HepG2 (cell line): Measurements from ENCODE around the gene CTF1. TPM values are rescaled to one million over a fixed set of nuclear protein-coding genes. Genes with fewer than 3 reads are reported as not detected.

Experiments used
- CEBPB ChIP-seq: IDR thresholded peaks from 2 replicates; pipeline ENCODE4 v1.6.1; 2011; ENCODE audit warnings: low read depth, low read length, improper control_type of control experiment, borderline replicate concordance
- ETV6 ChIP-seq: sonication (generic); formaldehyde crosslinking; conservative IDR thresholded peaks from 2 replicates; pipeline ENCODE4 v1.4.0; 2020; ENCODE audit warnings: missing genetic modification reagents
- HES4 ChIP-seq: sonication (generic); formaldehyde crosslinking; IDR thresholded peaks from 2 replicates; pipeline ENCODE4 v1.9.0; 2021; ENCODE audit warnings: mild to moderate bottlenecking, missing genetic modification reagents, borderline replicate concordance
- MAFG ChIP-seq: sonication (generic); formaldehyde crosslinking; IDR thresholded peaks from 2 replicates; pipeline ENCODE4 v1.5.1; 2020; ENCODE audit warnings: mild to moderate bottlenecking, missing genetic modification reagents
- MXD4 ChIP-seq: IDR thresholded peaks from 2 replicates; pipeline ENCODE4 v1.6.1; 2016; ENCODE audit warnings: mild to moderate bottlenecking, missing biosample characterization, missing genetic modification reagents
- PCBP2 ChIP-seq: fragments of 200-400 bp; formaldehyde crosslinking; optimal IDR thresholded peaks from 2 replicates; pipeline ENCODE3; 2018; ENCODE audit warnings: low read length, low read depth; ENCODE audit not compliant: poor library complexity, severe bottlenecking
- PHF5A ChIP-seq: IDR thresholded peaks from one replicate; pipeline ENCODE4 v1.6.1; 2018; ENCODE audit warnings: low read depth, missing genetic modification reagents; ENCODE audit not compliant: unreplicated experiment
- RBAK ChIP-seq: sonication (generic); formaldehyde crosslinking; IDR thresholded peaks from 2 replicates; pipeline ENCODE4 v1.5.1; 2020; ENCODE audit warnings: mild to moderate bottlenecking, missing genetic modification reagents
- RBFOX2 ChIP-seq: fragments of 200-400 bp; formaldehyde crosslinking; IDR thresholded peaks from 2 replicates; pipeline ENCODE4 v1.6.1; 2017; ENCODE audit warnings: low read depth, mild to moderate bottlenecking, low read length
- REXO4 ChIP-seq: sonication (generic); formaldehyde crosslinking; IDR thresholded peaks from 2 replicates; pipeline ENCODE4 v1.8.0; 2022; ENCODE audit warnings: missing genetic modification reagents, mild to moderate bottlenecking, borderline replicate concordance
- SMARCE1 ChIP-seq: fragments of 450-650 bp; IDR thresholded peaks from 2 replicates; pipeline ENCODE4 v1.6.1; 2017; ENCODE audit warnings: borderline replicate concordance
- SPEN ChIP-seq: sonication (generic); formaldehyde crosslinking; IDR thresholded peaks from 2 replicates; pipeline ENCODE4 v1.5.1; 2020; ENCODE audit warnings: low read depth, mild to moderate bottlenecking, missing genetic modification reagents
- TRIM24 ChIP-seq: sonication (generic); formaldehyde crosslinking; IDR thresholded peaks from 2 replicates; pipeline ENCODE4 v1.8.0; 2022; ENCODE audit warnings: mild to moderate bottlenecking, missing genetic modification reagents
- U2AF2 ChIP-seq: fragments of 200-400 bp; formaldehyde crosslinking; IDR thresholded peaks from 2 replicates; pipeline ENCODE4 v1.6.1; 2017; ENCODE audit warnings: low read depth, mild to moderate bottlenecking, low read length
- ZMYM2 ChIP-seq: sonication (generic); formaldehyde crosslinking; IDR thresholded peaks from 2 replicates; pipeline ENCODE4 v1.8.0; 2022; ENCODE audit warnings: mild to moderate bottlenecking, missing genetic modification reagents
- ZNF446 ChIP-seq: sonication (generic); formaldehyde crosslinking; IDR thresholded peaks from 2 replicates; pipeline ENCODE4 v1.5.0; 2020; ENCODE audit warnings: mild to moderate bottlenecking, missing genetic modification reagents
- ZNF501 ChIP-seq: sonication (generic); formaldehyde crosslinking; IDR thresholded peaks from 2 replicates; pipeline ENCODE4 v1.5.1; 2020; ENCODE audit warnings: mild to moderate bottlenecking, moderate library complexity, missing genetic modification reagents
- ZNF567 ChIP-seq: sonication (generic); formaldehyde crosslinking; IDR thresholded peaks from 2 replicates; pipeline ENCODE4 v1.8.1; 2023; ENCODE audit warnings: mild to moderate bottlenecking, missing genetic modification reagents, borderline replicate concordance
- ZNF720 ChIP-seq: sonication (generic); formaldehyde crosslinking; IDR thresholded peaks from 2 replicates; pipeline ENCODE4 v1.4.0; 2020; ENCODE audit warnings: missing genetic modification reagents
- ZNF737 ChIP-seq: sonication (generic); formaldehyde crosslinking; IDR thresholded peaks from 2 replicates; pipeline ENCODE4 v1.5.0; 2020; ENCODE audit warnings: missing genetic modification reagents, mild to moderate bottlenecking, borderline replicate concordance
- ZNF772 ChIP-seq: sonication (generic); formaldehyde crosslinking; IDR thresholded peaks from 2 replicates; pipeline ENCODE4 v1.5.0; 2020; ENCODE audit warnings: mild to moderate bottlenecking, missing genetic modification reagents
- polyA plus RNA-seq, 8 experiments: library from polyadenylated mRNA; depleted of rRNA in 3 of 8; stranded (reverse) in 7 of 8; unstranded in 1 of 8; fragments of >200 nt; fragmentation: Illumina TruSeq in 4 of 8; extraction: Trizol in 4 of 8; gene quantifications; 2 replicates each; pipeline versions ENCODE4 v1.2.1 to v1.2.3, GENCODE V29; 2011 to 2016; ENCODE audit warnings: low read depth in 4 of 8, missing spikeins in 1 of 8, mixed read lengths in 1 of 8; ENCODE audit not compliant: insufficient read depth in 1 of 8
- total RNA-seq, 5 experiments: library from RNA; depleted of rRNA; stranded (reverse); fragments of >200 nt; fragmentation: Illumina TruSeq; extraction: Trizol; gene quantifications; 2 replicates each; pipeline ENCODE4 v1.2.3, GENCODE V29; 2016; ENCODE audit warnings: low read depth in 1 of 5
- TF ChIP-seq, protein P1 (sequence below): sonication (generic); formaldehyde crosslinking; IDR thresholded peaks from 2 replicates; pipeline ENCODE4 v1.5.0; 2020; ENCODE audit warnings: mild to moderate bottlenecking, low read depth, missing genetic modification reagents, borderline replicate concordance
- TF ChIP-seq, protein P2 (sequence below), 2 experiments: sonication (generic) in 1 of 2; formaldehyde crosslinking in 1 of 2; IDR thresholded peaks; 2 replicates each; pipeline versions ENCODE4 v1.4.0 to v1.6.1; 2016 to 2020; ENCODE audit warnings: borderline replicate concordance in 1 of 2, low read depth in 1 of 2, mild to moderate bottlenecking in 1 of 2, missing genetic modification reagents in 1 of 2

Gene CTF1
- total and polyA plus RNA-seq, 2 of the 13 experiments (the other 11 are each of a cell fraction or from before 2014, with no cell fraction given) = 0.13 to 1.8 TPM

DNA sequence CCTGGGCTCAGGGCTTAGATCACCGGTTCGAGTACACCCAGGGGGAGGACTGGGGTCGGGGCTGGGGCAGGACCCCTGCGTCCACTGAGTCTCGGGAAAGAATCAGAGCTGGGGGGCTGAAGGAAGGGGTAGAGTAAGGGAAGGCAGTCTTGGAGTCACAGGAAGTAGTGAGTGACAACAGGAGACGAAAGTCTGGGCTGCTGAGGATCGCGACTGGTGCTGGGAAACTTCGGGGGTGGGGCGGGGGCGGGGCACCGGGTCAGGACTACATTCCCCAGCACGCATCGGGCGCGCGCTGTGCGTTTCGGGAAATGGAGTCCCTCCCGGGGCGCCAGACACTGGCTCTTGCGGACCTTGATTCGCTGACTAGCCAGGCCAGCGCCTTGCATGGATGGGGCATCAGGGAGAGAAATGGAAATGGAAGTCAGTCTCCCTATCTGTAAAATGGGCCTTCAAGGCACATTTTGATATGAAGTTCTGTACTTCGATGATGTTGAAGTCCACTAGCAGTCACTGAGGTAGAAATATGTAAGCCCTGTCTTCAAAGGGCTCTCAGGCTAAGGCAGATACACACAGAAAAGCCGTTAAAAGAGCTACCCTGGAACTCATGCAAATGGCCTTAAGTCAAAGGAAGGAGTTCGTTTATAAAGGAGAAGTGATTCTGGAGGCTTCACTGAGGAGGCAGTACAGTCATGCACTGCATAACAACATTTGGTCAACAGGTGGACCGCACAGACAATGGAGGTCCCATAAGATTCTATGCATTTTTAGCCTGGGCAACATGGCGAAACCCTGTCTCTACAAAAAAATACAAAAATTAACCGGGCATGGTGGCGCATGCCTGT is 697 bp downstream of the CTF1 start (continued):
- TF ChIP-seq CEBPB (no peak), SPEN (CRISPR knock-in tag) (no peak), HES4 (peak; percentile 83; the same call in 1 of the 2 replicates), SMARCE1 (no peak), ZMYM2 (CRISPR knock-in tag) (0 out of 2 replicates have a peak, but pooled peaks have one; percentile 53), MXD4 (no peak), ZNF772 (CRISPR knock-in tag) (no peak; the same call in 1 of the 2 replicates), ZNF567 (CRISPR knock-in tag) (no peak), TRIM24 (no peak), PHF5A (CRISPR knock-in tag) (no peak), U2AF2 (no peak), REXO4 (CRISPR knock-in tag) (no peak), RBAK (CRISPR knock-in tag) (no peak), ZNF501 (peak; percentile 46; the same call in 1 of the 2 replicates), RBFOX2 (no peak), ETV6 (no peak), MAFG (CRISPR knock-in tag) (no peak), ZNF720 (no peak), ZNF446 (CRISPR knock-in tag) (no peak), ZNF737 (no peak), PCBP2 (no peak)
- TF ChIP-seq, protein P1, sequence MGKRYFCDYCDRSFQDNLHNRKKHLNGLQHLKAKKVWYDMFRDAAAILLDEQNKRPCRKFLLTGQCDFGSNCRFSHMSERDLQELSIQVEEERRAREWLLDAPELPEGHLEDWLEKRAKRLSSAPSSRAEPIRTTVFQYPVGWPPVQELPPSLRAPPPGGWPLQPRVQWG (CRISPR knock-in tag) = no peak
- TF ChIP-seq, protein P2, sequence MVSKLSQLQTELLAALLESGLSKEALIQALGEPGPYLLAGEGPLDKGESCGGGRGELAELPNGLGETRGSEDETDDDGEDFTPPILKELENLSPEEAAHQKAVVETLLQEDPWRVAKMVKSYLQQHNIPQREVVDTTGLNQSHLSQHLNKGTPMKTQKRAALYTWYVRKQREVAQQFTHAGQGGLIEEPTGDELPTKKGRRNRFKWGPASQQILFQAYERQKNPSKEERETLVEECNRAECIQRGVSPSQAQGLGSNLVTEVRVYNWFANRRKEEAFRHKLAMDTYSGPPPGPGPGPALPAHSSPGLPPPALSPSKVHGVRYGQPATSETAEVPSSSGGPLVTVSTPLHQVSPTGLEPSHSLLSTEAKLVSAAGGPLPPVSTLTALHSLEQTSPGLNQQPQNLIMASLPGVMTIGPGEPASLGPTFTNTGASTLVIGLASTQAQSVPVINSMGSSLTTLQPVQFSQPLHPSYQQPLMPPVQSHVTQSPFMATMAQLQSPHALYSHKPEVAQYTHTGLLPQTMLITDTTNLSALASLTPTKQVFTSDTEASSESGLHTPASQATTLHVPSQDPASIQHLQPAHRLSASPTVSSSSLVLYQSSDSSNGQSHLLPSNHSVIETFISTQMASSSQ (IDR thresholded peaks at IDR 0.05; ENCODE audit: low read depth) = peak; percentile 46; the same call in 1 of the 2 replicates
- TF ChIP-seq, protein P2 (CRISPR knock-in tag; IDR thresholded peaks at IDR 0.05; ENCODE audit: borderline replicate concordance) = no peak; the same call in 1 of the 2 replicates
